WTC11 (cell line): ENCODE data around the gene SUPT3H.

Experiments used
- ATF3 ChIP-seq: sonication (generic); formaldehyde crosslinking; conservative IDR thresholded peaks from 2 replicates; pipeline ENCODE4 v1.8.1; 2022; ENCODE audit warnings: mild to moderate bottlenecking, missing genetic modification reagents
- CTCF ChIP-seq: fragments of 200-600 bp; IDR thresholded peaks from 2 replicates; pipeline ENCODE4 v1.8.0; 2022; ENCODE audit warnings: antibody characterized with exemption
- GRHL2 ChIP-seq: fragments of 250-450 bp; sonication (Bioruptor Pico); IDR thresholded peaks from 2 replicates; pipeline ENCODE4 v1.8.0; 2022; ENCODE audit warnings: mild to moderate bottlenecking, moderate library complexity; ENCODE audit not compliant: insufficient replicate concordance, severe bottlenecking
- IRF2 ChIP-seq: sonication (generic); formaldehyde crosslinking; IDR thresholded peaks from 2 replicates; pipeline ENCODE4 v1.8.0; 2022; ENCODE audit warnings: low read depth, missing genetic modification reagents, borderline replicate concordance
- MAX ChIP-seq: sonication (generic); formaldehyde crosslinking; IDR thresholded peaks from 2 replicates; pipeline ENCODE4 v1.8.0; 2022; ENCODE audit warnings: mild to moderate bottlenecking, missing genetic modification reagents
- MYBL2 ChIP-seq: sonication (generic); formaldehyde crosslinking; IDR thresholded peaks from 2 replicates; pipeline ENCODE4 v1.8.1; 2023; ENCODE audit warnings: mild to moderate bottlenecking, moderate library complexity, missing genetic modification reagents
- PRDM15 ChIP-seq: sonication (generic); formaldehyde crosslinking; IDR thresholded peaks from 2 replicates; pipeline ENCODE4 v1.8.0; 2022; ENCODE audit warnings: missing genetic modification reagents
- STAT6 ChIP-seq: sonication (generic); formaldehyde crosslinking; conservative IDR thresholded peaks from 2 replicates; pipeline ENCODE4 v1.8.1; 2023; ENCODE audit warnings: mild to moderate bottlenecking, low read depth, missing genetic modification reagents, moderate library complexity
- TP53 ChIP-seq: sonication (generic); formaldehyde crosslinking; IDR thresholded peaks from 2 replicates; pipeline ENCODE4 v1.8.1; 2023; ENCODE audit warnings: mild to moderate bottlenecking, missing genetic modification reagents

- TF ChIP-seq CTCF: no peak
- TF ChIP-seq PRDM15: no peak
- no peak for TF ChIP-seq STAT6
- TF ChIP-seq TP53 (CRISPR knock-in tag): no peak
- TF ChIP-seq ATF3 (CRISPR knock-in tag): no peak
- TF ChIP-seq GRHL2: no peak
- no peak for TF ChIP-seq MYBL2 (CRISPR knock-in tag)
- TF ChIP-seq IRF2 (CRISPR knock-in tag): no peak
- TF ChIP-seq MAX (CRISPR knock-in tag): no peak
These were observed 301.4 kb downstream of the SUPT3H start for GRCh38 chr6:45076217-45076930.
